WTC11 (cell line): ENCODE data around the gene SLC25A28.
"Not testable (repeated sequence)": the region's sequence is repeated elsewhere in the genome, so short reads cannot be mapped to it uniquely, and the experiment has no call there.

Experiments
- EMX1 ChIP-seq: fragments of 250-450 bp; sonication (Bioruptor Pico); IDR thresholded peaks from 2 replicates; pipeline ENCODE4 v1.8.0; 2021; ENCODE audit warnings: mild to moderate bottlenecking
- GABPB1 ChIP-seq: sonication (generic); formaldehyde crosslinking; IDR thresholded peaks from 2 replicates; pipeline ENCODE4 v1.8.1; 2023; ENCODE audit warnings: mild to moderate bottlenecking, missing genetic modification reagents
- JUN ChIP-seq: sonication (generic); formaldehyde crosslinking; IDR thresholded peaks from 2 replicates; pipeline ENCODE4 v1.8.0; 2023; ENCODE audit warnings: mild to moderate bottlenecking, missing genetic modification reagents
- KAT7 ChIP-seq: sonication (generic); formaldehyde crosslinking; IDR thresholded peaks from 2 replicates; pipeline ENCODE4 v1.8.1; 2023; ENCODE audit warnings: missing genetic modification reagents, mild to moderate bottlenecking, borderline replicate concordance
- MXD4 ChIP-seq: fragments of 250-450 bp; sonication (Bioruptor Pico); IDR thresholded peaks from 2 replicates; pipeline ENCODE4 v1.8.0; 2021; ENCODE audit warnings: mild to moderate bottlenecking, moderate library complexity, borderline replicate concordance
- NFE2L1 ChIP-seq: sonication (generic); formaldehyde crosslinking; IDR thresholded peaks from 2 replicates; pipeline ENCODE4 v1.8.1; 2023; ENCODE audit warnings: missing genetic modification reagents
- ZNF396 ChIP-seq: fragments of 250-450 bp; sonication (Bioruptor Pico); IDR thresholded peaks from 2 replicates; pipeline ENCODE4 v1.8.0; 2021; ENCODE audit warnings: mild to moderate bottlenecking, moderate library complexity, borderline replicate concordance
- TF ChIP-seq, protein P1 (sequence below): fragments of 200-600 bp; IDR thresholded peaks from 2 replicates; pipeline ENCODE4 v1.8.0; 2022; ENCODE audit warnings: antibody characterized with exemption
- TF ChIP-seq, protein P2 (sequence below): sonication (generic); formaldehyde crosslinking; IDR thresholded peaks from 2 replicates; pipeline ENCODE4 v1.8.0; 2022; ENCODE audit warnings: mild to moderate bottlenecking, missing genetic modification reagents
- TF ChIP-seq, protein P3 (sequence below): sonication (generic); formaldehyde crosslinking; IDR thresholded peaks from 2 replicates; pipeline ENCODE4 v1.8.0; 2022; ENCODE audit warnings: mild to moderate bottlenecking, missing genetic modification reagents
- TF ChIP-seq, protein P4 (sequence below): sonication (generic); formaldehyde crosslinking; IDR thresholded peaks from 2 replicates; pipeline ENCODE4 v1.8.0; 2022; ENCODE audit warnings: mild to moderate bottlenecking, missing genetic modification reagents

DNA sequence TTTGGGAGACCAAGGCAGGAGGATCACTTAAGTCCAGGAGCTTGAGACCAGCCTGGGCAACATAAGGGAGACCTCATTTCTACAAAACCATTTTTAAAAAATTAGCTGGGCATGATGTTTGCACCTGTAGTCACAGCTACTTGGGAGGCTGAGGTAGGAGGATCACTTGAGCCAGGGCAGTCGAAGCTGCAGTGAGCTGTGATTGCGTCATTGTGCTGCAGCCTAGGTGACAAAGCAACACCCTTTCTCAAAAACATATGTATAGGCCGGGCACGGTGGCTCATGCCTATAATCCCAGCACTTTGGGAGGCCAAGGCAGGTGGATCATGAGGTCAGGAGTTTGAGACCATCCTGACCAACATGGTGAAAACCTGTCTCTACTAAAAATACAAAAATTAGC, 23.5 kb downstream of the SLC25A28 start:
- TF ChIP-seq, protein P1, sequence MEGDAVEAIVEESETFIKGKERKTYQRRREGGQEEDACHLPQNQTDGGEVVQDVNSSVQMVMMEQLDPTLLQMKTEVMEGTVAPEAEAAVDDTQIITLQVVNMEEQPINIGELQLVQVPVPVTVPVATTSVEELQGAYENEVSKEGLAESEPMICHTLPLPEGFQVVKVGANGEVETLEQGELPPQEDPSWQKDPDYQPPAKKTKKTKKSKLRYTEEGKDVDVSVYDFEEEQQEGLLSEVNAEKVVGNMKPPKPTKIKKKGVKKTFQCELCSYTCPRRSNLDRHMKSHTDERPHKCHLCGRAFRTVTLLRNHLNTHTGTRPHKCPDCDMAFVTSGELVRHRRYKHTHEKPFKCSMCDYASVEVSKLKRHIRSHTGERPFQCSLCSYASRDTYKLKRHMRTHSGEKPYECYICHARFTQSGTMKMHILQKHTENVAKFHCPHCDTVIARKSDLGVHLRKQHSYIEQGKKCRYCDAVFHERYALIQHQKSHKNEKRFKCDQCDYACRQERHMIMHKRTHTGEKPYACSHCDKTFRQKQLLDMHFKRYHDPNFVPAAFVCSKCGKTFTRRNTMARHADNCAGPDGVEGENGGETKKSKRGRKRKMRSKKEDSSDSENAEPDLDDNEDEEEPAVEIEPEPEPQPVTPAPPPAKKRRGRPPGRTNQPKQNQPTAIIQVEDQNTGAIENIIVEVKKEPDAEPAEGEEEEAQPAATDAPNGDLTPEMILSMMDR, result not testable (repeated sequence)
- not testable (repeated sequence) for TF ChIP-seq EMX1 (CRISPR knock-in tag); GABPB1 (CRISPR knock-in tag); JUN; ZNF396 (CRISPR knock-in tag); NFE2L1 (CRISPR knock-in tag); KAT7 (CRISPR knock-in tag); MXD4 (CRISPR knock-in tag)
- TF ChIP-seq, protein P2, sequence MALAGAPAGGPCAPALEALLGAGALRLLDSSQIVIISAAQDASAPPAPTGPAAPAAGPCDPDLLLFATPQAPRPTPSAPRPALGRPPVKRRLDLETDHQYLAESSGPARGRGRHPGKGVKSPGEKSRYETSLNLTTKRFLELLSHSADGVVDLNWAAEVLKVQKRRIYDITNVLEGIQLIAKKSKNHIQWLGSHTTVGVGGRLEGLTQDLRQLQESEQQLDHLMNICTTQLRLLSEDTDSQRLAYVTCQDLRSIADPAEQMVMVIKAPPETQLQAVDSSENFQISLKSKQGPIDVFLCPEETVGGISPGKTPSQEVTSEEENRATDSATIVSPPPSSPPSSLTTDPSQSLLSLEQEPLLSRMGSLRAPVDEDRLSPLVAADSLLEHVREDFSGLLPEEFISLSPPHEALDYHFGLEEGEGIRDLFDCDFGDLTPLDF (CRISPR knock-in tag), result not testable (repeated sequence)
- TF ChIP-seq, protein P3, sequence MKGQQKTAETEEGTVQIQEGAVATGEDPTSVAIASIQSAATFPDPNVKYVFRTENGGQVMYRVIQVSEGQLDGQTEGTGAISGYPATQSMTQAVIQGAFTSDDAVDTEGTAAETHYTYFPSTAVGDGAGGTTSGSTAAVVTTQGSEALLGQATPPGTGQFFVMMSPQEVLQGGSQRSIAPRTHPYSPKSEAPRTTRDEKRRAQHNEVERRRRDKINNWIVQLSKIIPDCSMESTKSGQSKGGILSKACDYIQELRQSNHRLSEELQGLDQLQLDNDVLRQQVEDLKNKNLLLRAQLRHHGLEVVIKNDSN (CRISPR knock-in tag), result not testable (repeated sequence)
- TF ChIP-seq, protein P4, sequence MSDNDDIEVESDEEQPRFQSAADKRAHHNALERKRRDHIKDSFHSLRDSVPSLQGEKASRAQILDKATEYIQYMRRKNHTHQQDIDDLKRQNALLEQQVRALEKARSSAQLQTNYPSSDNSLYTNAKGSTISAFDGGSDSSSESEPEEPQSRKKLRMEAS (CRISPR knock-in tag), result not testable (repeated sequence)
